HepG2 (cell line): ENCODE measurements around the gene NAALADL1. TPM values are rescaled to one million over a fixed set of nuclear protein-coding genes. Genes with fewer than 3 reads are reported as not detected.

Experiments used
- CREB1 ChIP-seq, 2 experiments: fragments of 450-650 bp in 1 of 2; IDR thresholded peaks; 2 replicates each; pipeline ENCODE4 v1.6.1; 2016 to 2017; ENCODE audit warnings: control low read depth in 1 of 2, mild to moderate bottlenecking in 1 of 2, missing compliant biosample characterization in 1 of 2, missing genetic modification characterization in 1 of 2
- DRAP1 ChIP-seq: IDR thresholded peaks from 2 replicates; pipeline ENCODE4 v1.6.1; 2016; ENCODE audit warnings: missing genetic modification reagents, missing compliant biosample characterization
- FOSL2 ChIP-seq: sonication (generic); formaldehyde crosslinking; IDR thresholded peaks from 2 replicates; pipeline ENCODE4 v1.4.0; 2020; ENCODE audit warnings: missing genetic modification reagents
- GMEB2 ChIP-seq: IDR thresholded peaks from 2 replicates; pipeline ENCODE4 v1.6.1; 2016; ENCODE audit warnings: missing biosample characterization, missing genetic modification reagents, low read depth
- MED1 ChIP-seq: sonication (generic); formaldehyde crosslinking; IDR thresholded peaks from 2 replicates; pipeline ENCODE4 v1.4.0; 2020; ENCODE audit warnings: missing genetic modification reagents
- MIXL1 ChIP-seq: IDR thresholded peaks from 2 replicates; pipeline ENCODE4 v1.6.1; 2016
- PHB2 ChIP-seq: fragments of 450-650 bp; IDR thresholded peaks from 2 replicates; pipeline ENCODE4 v1.6.1; 2018; ENCODE audit not compliant: partially characterized antibody
- PHF5A ChIP-seq: IDR thresholded peaks from one replicate; pipeline ENCODE4 v1.6.1; 2018; ENCODE audit warnings: low read depth, missing genetic modification reagents; ENCODE audit not compliant: unreplicated experiment
- TOPORS ChIP-seq: sonication (generic); formaldehyde crosslinking; IDR thresholded peaks from 2 replicates; pipeline ENCODE4 v1.8.0; 2023; ENCODE audit warnings: mild to moderate bottlenecking, missing genetic modification reagents
- TRIM22 ChIP-seq: fragments of 450-650 bp; IDR thresholded peaks from 2 replicates; pipeline ENCODE4 v1.6.1; 2017
- ZBED4 ChIP-seq: sonication (generic); formaldehyde crosslinking; IDR thresholded peaks from 2 replicates; pipeline ENCODE4 v1.4.0; 2020; ENCODE audit warnings: missing genetic modification reagents, borderline replicate concordance
- ZFP36L1 ChIP-seq: sonication (generic); formaldehyde crosslinking; IDR thresholded peaks from 2 replicates; pipeline ENCODE4 v1.8.0; 2022; ENCODE audit warnings: mild to moderate bottlenecking, missing genetic modification reagents, moderate library complexity
- ZNF253 ChIP-seq: sonication (generic); formaldehyde crosslinking; IDR thresholded peaks from 2 replicates; pipeline ENCODE4 v1.8.0; 2022; ENCODE audit warnings: mild to moderate bottlenecking, missing genetic modification reagents, borderline replicate concordance
- ZNF274 ChIP-seq: sonication (generic); formaldehyde crosslinking; IDR thresholded peaks from 2 replicates; pipeline ENCODE4 v1.5.1; 2020; ENCODE audit warnings: mild to moderate bottlenecking, missing genetic modification reagents
- ZNF547 ChIP-seq: sonication (generic); formaldehyde crosslinking; IDR thresholded peaks from 2 replicates; pipeline ENCODE4 v1.5.1; 2020; ENCODE audit warnings: mild to moderate bottlenecking, missing genetic modification reagents
- ZNF556 ChIP-seq: sonication (generic); formaldehyde crosslinking; IDR thresholded peaks from 2 replicates; pipeline ENCODE4 v1.4.0; 2020; ENCODE audit warnings: mild to moderate bottlenecking, missing genetic modification reagents, borderline replicate concordance
- ZNF768 ChIP-seq: sonication (generic); formaldehyde crosslinking; IDR thresholded peaks from 2 replicates; pipeline ENCODE4 v1.4.0; 2020; ENCODE audit warnings: missing genetic modification reagents
- ZNF83 ChIP-seq: sonication (generic); formaldehyde crosslinking; IDR thresholded peaks from 2 replicates; pipeline ENCODE4 v1.4.0; 2020; ENCODE audit warnings: missing genetic modification reagents, mild to moderate bottlenecking, borderline replicate concordance
- ZNF879 ChIP-seq: sonication (generic); formaldehyde crosslinking; IDR thresholded peaks from 2 replicates; pipeline ENCODE4 v1.8.1; 2023; ENCODE audit warnings: missing genetic modification reagents
- polyA plus RNA-seq, 8 experiments: library from polyadenylated mRNA; depleted of rRNA in 3 of 8; stranded (reverse) in 7 of 8; unstranded in 1 of 8; fragments of >200 nt; fragmentation: Illumina TruSeq in 4 of 8; extraction: Trizol in 4 of 8; gene quantifications; 2 replicates each; pipeline versions ENCODE4 v1.2.1 to v1.2.3, GENCODE V29; 2011 to 2016; ENCODE audit warnings: low read depth in 4 of 8, missing spikeins in 1 of 8, mixed read lengths in 1 of 8; ENCODE audit not compliant: insufficient read depth in 1 of 8
- total RNA-seq, 5 experiments: library from RNA; depleted of rRNA; stranded (reverse); fragments of >200 nt; fragmentation: Illumina TruSeq; extraction: Trizol; gene quantifications; 2 replicates each; pipeline ENCODE4 v1.2.3, GENCODE V29; 2016; ENCODE audit warnings: low read depth in 1 of 5
- TF ChIP-seq, protein P1 (sequence below): sonication (generic); formaldehyde crosslinking; IDR thresholded peaks from 2 replicates; pipeline ENCODE4 v1.8.0; 2022; ENCODE audit warnings: missing genetic modification reagents, mild to moderate bottlenecking, moderate library complexity, borderline replicate concordance

NAALADL1 gene
- total and polyA plus RNA-seq, 2 of the 13 experiments (the other 11 are each of a cell fraction or from before 2014, with no cell fraction given): 9.3 to 33.9 TPM

DNA sequence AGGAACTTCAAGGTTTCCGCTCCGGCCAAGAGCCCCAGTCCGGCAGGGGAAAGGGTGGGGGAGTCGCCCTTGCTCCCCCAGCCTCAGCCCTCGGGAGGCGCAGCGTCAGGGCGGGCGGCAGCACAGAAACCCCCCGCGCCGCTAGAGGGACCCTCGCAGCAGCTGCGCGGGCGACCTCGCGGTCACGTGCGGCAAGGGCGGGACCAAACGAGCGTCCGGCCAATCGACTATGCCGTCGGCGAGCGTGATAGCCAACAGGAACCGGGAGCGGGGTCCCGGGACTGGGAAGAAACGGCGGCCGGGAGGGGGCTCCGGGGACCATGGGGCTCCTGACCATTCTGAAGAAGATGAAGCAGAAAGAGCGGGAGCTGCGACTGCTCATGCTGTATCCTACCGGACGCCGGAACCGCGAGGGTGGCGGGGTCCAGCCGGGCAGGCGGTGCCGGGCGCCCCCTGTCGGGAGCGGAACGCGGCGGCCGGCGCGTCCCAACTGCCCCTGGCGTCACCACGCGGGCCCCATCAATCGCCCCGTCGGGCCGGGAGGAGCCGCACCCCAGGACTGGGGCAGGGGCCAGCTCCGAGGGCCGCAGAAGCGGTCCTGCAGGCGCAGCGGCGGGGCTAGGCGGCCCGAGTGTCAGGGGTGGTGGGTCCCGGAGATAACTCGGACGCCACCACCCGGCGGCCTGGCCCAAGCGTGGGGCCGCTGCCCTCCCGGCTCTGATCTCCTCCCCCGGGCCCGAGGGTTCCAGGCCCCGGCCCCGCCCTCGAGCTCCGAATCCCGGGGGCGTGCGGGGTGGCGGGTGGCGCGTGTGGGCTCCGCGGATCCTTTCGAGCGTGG, 44.2 kb downstream of the NAALADL1 start, which contains the start of gene ARL2 (continued):
- TF ChIP-seq MIXL1 (CRISPR knock-in tag) (no peak), ZBED4 (peak; percentile 55; the same call in 1 of the 2 replicates), ZNF768 (peak; percentile 20; the same call in 1 of the 2 replicates), ZNF274 (CRISPR knock-in tag) (no peak), MED1 (CRISPR knock-in tag) (peak; percentile 64), TOPORS (CRISPR knock-in tag) (peak; percentile 52; the same call in 1 of the 2 replicates), PHB2 (no peak), ZNF547 (CRISPR knock-in tag) (peak; percentile 83), ZNF556 (peak; percentile 79; the same call in 1 of the 2 replicates), ZNF83 (no peak), ZNF879 (CRISPR knock-in tag) (no peak), ZNF253 (CRISPR knock-in tag) (no peak), GMEB2 (CRISPR knock-in tag) (no peak; the same call in 1 of the 2 replicates), ZFP36L1 (CRISPR knock-in tag) (no peak), PHF5A (CRISPR knock-in tag) (peak; percentile 34), FOSL2 (CRISPR knock-in tag) (0 out of 2 replicates have a peak, but pooled peaks have one; percentile 8), CREB1 (IDR thresholded peaks at IDR 0.05) (peak; percentile 40), CREB1 (CRISPR knock-in tag; IDR thresholded peaks at IDR 0.05) (0 out of 2 replicates have a peak, but pooled peaks have one; percentile 44), TRIM22 (no peak), DRAP1 (CRISPR knock-in tag) (peak; percentile 54)
- TF ChIP-seq, protein P1, sequence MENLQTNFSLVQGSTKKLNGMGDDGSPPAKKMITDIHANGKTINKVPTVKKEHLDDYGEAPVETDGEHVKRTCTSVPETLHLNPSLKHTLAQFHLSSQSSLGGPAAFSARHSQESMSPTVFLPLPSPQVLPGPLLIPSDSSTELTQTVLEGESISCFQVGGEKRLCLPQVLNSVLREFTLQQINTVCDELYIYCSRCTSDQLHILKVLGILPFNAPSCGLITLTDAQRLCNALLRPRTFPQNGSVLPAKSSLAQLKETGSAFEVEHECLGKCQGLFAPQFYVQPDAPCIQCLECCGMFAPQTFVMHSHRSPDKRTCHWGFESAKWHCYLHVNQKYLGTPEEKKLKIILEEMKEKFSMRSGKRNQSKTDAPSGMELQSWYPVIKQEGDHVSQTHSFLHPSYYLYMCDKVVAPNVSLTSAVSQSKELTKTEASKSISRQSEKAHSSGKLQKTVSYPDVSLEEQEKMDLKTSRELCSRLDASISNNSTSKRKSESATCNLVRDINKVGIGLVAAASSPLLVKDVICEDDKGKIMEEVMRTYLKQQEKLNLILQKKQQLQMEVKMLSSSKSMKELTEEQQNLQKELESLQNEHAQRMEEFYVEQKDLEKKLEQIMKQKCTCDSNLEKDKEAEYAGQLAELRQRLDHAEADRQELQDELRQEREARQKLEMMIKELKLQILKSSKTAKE (CRISPR knock-in tag): no peak
